K562 (cell line): ENCODE data around the gene RNF213. TPM values are rescaled to one million over a fixed set of nuclear protein-coding genes. Genes with fewer than 3 reads are reported as not detected.

Source experiments
- ATAC-seq: fragments of 200-7000 bp; cut with Tn5 transposase; 3 replicates; pipeline ENCODE4 v1.9.1; 2020; ENCODE audit warnings: moderate library complexity
- BruUV-seq: library from RNA; stranded (reverse); fragments of 400-500 nt; replicated peaks from 2 replicates; lab custom pipeline; 2021; lab: Mats Ljungman, UMichigan
- CTCF ChIA-PET: fragments of 300-600 bp; formaldehyde crosslinking; extraction: SDS; loops from one replicate; lab custom pipeline; 2021; ENCODE audit warnings: low intra/inter-chr PET ratio; lab: Yijun Ruan, JAX
- POLR2A ChIA-PET: fragments of 300-600, 350-650 bp; sonication (Branson Sonifier 250); formaldehyde crosslinking; extraction: SDS; loops from one replicate; lab custom pipeline; 2021; ENCODE audit warnings: antibody characterized with exemption, inconsistent platforms; lab: Yijun Ruan, JAX
- DNase-seq, 4 experiments: peaks; one replicate each; pipeline versions ENCODE4 v3.0.0 to v3.0.0-alpha.2; 2011 to 2018; ENCODE audit warnings: low spot score in 3 of 4, mixed read lengths in 3 of 4; ENCODE audit errors: extremely low read depth in 1 of 4
- FAIRE-seq: peaks from 2 replicates; lab custom pipeline; 2011; peaks lifted over from hg19 to GRCh38; lab: Jason Lieb, UNC
- H2AFZ ChIP-seq: 2 replicates; pipeline ENCODE4 v1.6.0; 2011; ENCODE audit warnings: low read depth, low read length, control low read depth, inconsistent platforms
- H3K27ac ChIP-seq: fragments of 200-600 bp; 3 replicates; pipeline ENCODE4 v1.8.0; 2011; ENCODE audit warnings: low read depth, mild to moderate bottlenecking, control low read depth, inconsistent platforms, low read length, moderate library complexity, mixed read lengths; ENCODE audit errors: extremely low read depth
- H3K27me3 ChIP-seq, 2 experiments: fragments of 300-600 bp in 1 of 2; 2 replicates in 1 of 2; 3 replicates in 1 of 2; pipeline versions ENCODE4 v1.6.0 to v1.8.0; 2011; ENCODE audit warnings: inconsistent platforms in 2 of 2, low read length in 2 of 2, mild to moderate bottlenecking in 1 of 2, mixed read lengths in 1 of 2, moderate library complexity in 1 of 2; ENCODE audit not compliant: control insufficient read depth in 2 of 2, insufficient read depth in 2 of 2
- H3K36me3 ChIP-seq: fragments of 300-600 bp; 3 replicates; pipeline ENCODE4 v1.8.0; 2011; ENCODE audit warnings: mild to moderate bottlenecking, low read length, inconsistent platforms; ENCODE audit not compliant: control insufficient read depth, insufficient read depth
- H3K4me1 ChIP-seq, 2 experiments: fragments of 200-600 bp in 1 of 2; replicated peaks in 1 of 2; 2 replicates in 1 of 2; 3 replicates in 1 of 2; pipeline versions ENCODE4 v1.5.1 to v1.8.0; 2011; ENCODE audit warnings: inconsistent platforms in 2 of 2, low read length in 2 of 2, mild to moderate bottlenecking in 1 of 2, mixed read lengths in 1 of 2, moderate library complexity in 1 of 2; ENCODE audit not compliant: control insufficient read depth in 2 of 2, insufficient read depth in 2 of 2
- H3K4me2 ChIP-seq: 2 replicates; pipeline ENCODE4 v1.6.1; 2011; ENCODE audit warnings: low read length, control low read depth, inconsistent platforms, mixed read lengths; ENCODE audit not compliant: insufficient read depth
- H3K4me3 ChIP-seq: fragments of 200-600 bp; sonication (generic), shearing (Covaris generic); 2 replicates; pipeline ENCODE4 v1.5.1; 2016; ENCODE audit warnings: control low read depth, inconsistent platforms
- H3K79me2 ChIP-seq: fragments of 200-600 bp; 3 replicates; pipeline ENCODE4 v1.8.0; 2011; ENCODE audit warnings: low read length, inconsistent platforms; ENCODE audit not compliant: control insufficient read depth, insufficient read depth
- H3K9ac ChIP-seq, 2 experiments: 2 replicates each; pipeline versions ENCODE4 v1.6.0 to v1.6.1; 2011; ENCODE audit warnings: low read depth in 2 of 2, low read length in 2 of 2, control low read depth in 1 of 2, inconsistent platforms in 1 of 2, mild to moderate bottlenecking in 1 of 2, mixed read lengths in 1 of 2; ENCODE audit not compliant: insufficient read depth in 1 of 2
- H3K9me1 ChIP-seq: one replicate; pipeline ENCODE4 v1.6.0; 2011; ENCODE audit warnings: inconsistent platforms, mild to moderate bottlenecking, low read length, moderate library complexity; ENCODE audit not compliant: control insufficient read depth, insufficient read depth
- H3K9me3 ChIP-seq: replicated peaks from 2 replicates; pipeline ENCODE4 v1.5.1; 2011; ENCODE audit warnings: low read depth, low read length, inconsistent platforms; ENCODE audit not compliant: control insufficient read depth, insufficient read depth
- H4K20me1 ChIP-seq: replicated peaks from 2 replicates; pipeline ENCODE4 v1.6.1; 2011; ENCODE audit warnings: low read length, inconsistent platforms, mixed read lengths; ENCODE audit not compliant: control insufficient read depth, insufficient read depth
- ETS2 ChIP-seq: IDR thresholded peaks from 2 replicates; pipeline ENCODE4 v1.6.1; 2016; ENCODE audit warnings: borderline replicate concordance, missing genetic modification characterization, mild to moderate bottlenecking, moderate library complexity, missing compliant biosample characterization; ENCODE audit not compliant: poor library complexity, severe bottlenecking
- MYC ChIP-seq, 2 experiments: fragments of 250-450 bp in 1 of 2; sonication (Bioruptor Pico) in 1 of 2; IDR thresholded peaks; 2 replicates each; pipeline versions ENCODE4 v1.5.1 to v1.6.1; 2012 to 2021; ENCODE audit warnings: low read depth in 2 of 2, borderline replicate concordance in 1 of 2, improper control_type of control experiment in 1 of 2, low read length in 1 of 2, mild to moderate bottlenecking in 1 of 2, moderate library complexity in 1 of 2
- SETDB1 ChIP-seq: IDR thresholded peaks from one replicate; pipeline ENCODE4 v1.6.1; 2012; ENCODE audit warnings: low read length, control low read depth, inconsistent platforms
- SMC3 ChIP-seq: conservative IDR thresholded peaks from 2 replicates; pipeline ENCODE4 v1.6.1; 2011; ENCODE audit warnings: low read depth, low read length, improper control_type of control experiment; ENCODE audit not compliant: insufficient read depth
- SNIP1 ChIP-seq: fragments of 450-650 bp; IDR thresholded peaks from 2 replicates; pipeline ENCODE4 v1.7.1; 2017; ENCODE audit warnings: low read depth, mild to moderate bottlenecking
- XRCC3 ChIP-seq: fragments of 450-650 bp; IDR thresholded peaks from 2 replicates; pipeline ENCODE4 v1.6.1; 2017; ENCODE audit warnings: mild to moderate bottlenecking, moderate library complexity
- ZBTB7A ChIP-seq: IDR thresholded peaks from 2 replicates; pipeline ENCODE4 v1.6.1; 2011; ENCODE audit warnings: low read depth, mild to moderate bottlenecking, low read length, moderate library complexity, borderline replicate concordance; ENCODE audit not compliant: control insufficient read depth
- ZKSCAN8 ChIP-seq: fragments of 200-800 bp; sonication (Bioruptor generic); IDR thresholded peaks from 2 replicates; pipeline ENCODE4 v1.6.1; 2016; ENCODE audit warnings: missing genetic modification characterization, missing compliant biosample characterization
- ZNF717 ChIP-seq: fragments of 250-450 bp; sonication (Bioruptor Pico); IDR thresholded peaks from 2 replicates; pipeline ENCODE4 v1.5.0; 2021
- ZNF75A ChIP-seq: fragments of 450-650 bp; formaldehyde crosslinking; IDR thresholded peaks from 2 replicates; pipeline ENCODE4 v1.4.0; 2020; ENCODE audit warnings: mild to moderate bottlenecking
- ZSCAN29 ChIP-seq: fragments of 450-650 bp; IDR thresholded peaks from 2 replicates; pipeline ENCODE4 v1.6.1; 2017
- WGBS: fragments of 100-300 bp; shearing (Covaris generic); methylation state at CpG from one replicate; pipeline ENCODE4 v1.1.6; 2016; ENCODE audit warnings: low coverage, mixed read lengths; ENCODE audit not compliant: insufficient coverage; ENCODE audit errors: missing lambda C conversion rate; 5-methylcytosine and 5-hydroxymethylcytosine counted together
- in situ Hi-C: fragments of 300-500 bp; cut with MboI; formaldehyde crosslinking; loops from 4 replicates; pipeline ENCODE4 v1.15.0; 2018; ENCODE audit warnings: inconsistent platforms, mixed read lengths
- intact Hi-C: fragments of 100-400 bp; cut with micrococcal nuclease; formaldehyde crosslinking; loops from 2 replicates; pipeline ENCODE4 v1.14.2; 2022
- polyA plus RNA-seq, 8 experiments: library from polyadenylated mRNA; depleted of rRNA in 4 of 8; stranded (reverse) in 5 of 8; unstranded in 3 of 8; fragments of >200 nt; fragmentation: Nextera tagmentation in 2 of 8; fragmentation: Illumina TruSeq in 1 of 8; extraction: Ambion mirVana in 2 of 8; extraction: Trizol in 1 of 8; gene quantifications; 2 replicates each; pipeline versions ENCODE4 v1.2.1 to v1.2.3, GENCODE V29; 2011 to 2014; ENCODE audit warnings: inconsistent platforms in 1 of 8, missing spikeins in 1 of 8
- total RNA-seq, 7 experiments: library from RNA; depleted of rRNA in 6 of 7; stranded (reverse); fragments of >200 nt in 6 of 7; fragmentation: Illumina TruSeq in 2 of 7; extraction: Trizol in 2 of 7; gene quantifications; 2 replicates each; pipeline versions ENCODE4 v1.2.1 to v1.2.3, GENCODE V29; 2011 to 2021; ENCODE audit warnings: low replicate concordance in 1 of 7
- TF ChIP-seq, protein P1 (sequence below): fragments of 250-450 bp; sonication (Bioruptor Pico); IDR thresholded peaks from 2 replicates; pipeline ENCODE4 v1.8.0; 2022; ENCODE audit warnings: moderate library complexity, mild to moderate bottlenecking, inconsistent platforms
- TF ChIP-seq, protein P2 (sequence below): fragments of 250-450 bp; sonication (Bioruptor Pico); IDR thresholded peaks from 2 replicates; pipeline ENCODE4 v1.9.0; 2021; ENCODE audit warnings: mild to moderate bottlenecking, inconsistent platforms
- TF ChIP-seq, protein P3 (sequence below): fragments of 450-650 bp; IDR thresholded peaks from 2 replicates; pipeline ENCODE4 v1.6.1; 2016; ENCODE audit warnings: mild to moderate bottlenecking
- TF ChIP-seq, protein P4 (sequence below): fragments of 250-450 bp; sonication (Bioruptor Pico); IDR thresholded peaks from 2 replicates; pipeline ENCODE4 v1.8.0; 2022; ENCODE audit warnings: moderate library complexity, mild to moderate bottlenecking, inconsistent platforms

Gene RNF213
- total and polyA plus RNA-seq, 9 of the 15 experiments (the other 6 are each of a cell fraction or from before 2014, with no cell fraction given), result 5.3 to 33.6 (median 17.9) TPM

DNA sequence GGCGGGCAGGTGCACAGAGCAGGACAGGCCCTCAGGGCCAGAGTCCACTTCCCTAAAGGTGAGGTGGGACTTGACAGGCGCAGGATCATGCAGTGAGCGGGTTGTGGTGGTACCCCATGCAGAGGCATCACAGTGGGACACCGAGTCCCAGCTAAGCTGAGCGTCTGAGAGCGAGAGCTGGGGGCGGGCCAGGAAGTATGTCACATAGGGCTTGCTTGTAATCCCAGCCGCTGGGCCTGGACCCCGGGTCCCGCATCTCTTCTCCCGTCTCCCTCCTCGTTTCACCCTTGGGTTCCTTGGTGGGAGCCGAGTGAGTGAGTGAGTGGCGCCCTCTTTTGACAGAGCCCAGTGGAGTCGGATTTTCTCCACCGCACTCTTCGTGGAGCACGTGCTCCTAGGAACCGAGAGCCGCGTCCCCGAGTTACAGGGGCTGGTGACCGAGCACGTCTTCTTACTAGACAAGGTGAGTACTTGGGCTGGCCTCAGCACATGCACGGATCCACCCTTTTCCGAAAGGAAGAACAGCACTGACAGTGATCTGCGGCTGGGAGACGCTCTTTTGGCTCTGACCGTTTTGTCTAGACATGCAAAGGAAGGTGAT lies 103.5 kb downstream of the RNF213 start:
- Histone ChIP-seq H3K4me2 (no peak overlapping the region), H3K4me1 (peaks cover 7 to 14% of the 10 kb centered on the region in 2 experiments; a peak in 4 of 5 replicates), H3K27me3 (no peaks in the 10 kb centered on the region), H3K79me2 (no peaks in the 10 kb centered on the region), H3K36me3 (peaks cover 78% of the 10 kb centered on the region; the same call in 2 of the 3 replicates), H3K27ac (no peak overlapping the region), H2AFZ (no peak overlapping the region), H4K20me1 (no peaks in the 10 kb centered on the region), H3K9ac (no peak overlapping the region), H3K4me3 (no peak overlapping the region), H3K9me3 (no peaks in the 10 kb centered on the region), H3K9me1 (no peaks in the 10 kb centered on the region)
- POLR2A ChIA-PET, result interaction anchor here (0.6 kb wide), 1 partner anchor 517 kb away, joined by 4 read pairs; no protein-coding TSS in a partner anchor
- 72% methylated on average over 24 of the region's 29 CpGs for WGBS
- in situ Hi-C loops (no loop called here), intact Hi-C loops (loop anchor here (2.0 kb wide), 1 partner anchor 167 kb away; no protein-coding TSS in a partner anchor)
- no TSS peak for BruUV-seq
- DNase-seq (peak in 2 of 4 experiments; percentile 41 to 46), FAIRE-seq (peak; percentile 19), ATAC-seq (peak; percentile 85)
- CTCF ChIA-PET, result interaction anchor here (0.8 kb wide), 1 partner anchor 169 kb away, joined by 4 read pairs; no protein-coding TSS in a partner anchor
- no peak for TF ChIP-seq SETDB1
- TF ChIP-seq, protein P1, sequence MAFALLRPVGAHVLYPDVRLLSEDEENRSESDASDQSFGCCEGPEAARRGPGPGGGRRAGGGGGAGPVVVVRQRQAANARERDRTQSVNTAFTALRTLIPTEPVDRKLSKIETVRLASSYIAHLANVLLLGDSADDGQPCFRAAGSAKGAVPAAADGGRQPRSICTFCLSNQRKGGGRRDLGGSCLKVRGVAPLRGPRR (CRISPR knock-in tag), result no peak
- TF ChIP-seq ETS2 (tag), result no peak
- TF ChIP-seq SMC3, result peak; percentile 41; the same call in 1 of the 2 replicates
- TF ChIP-seq, protein P2, sequence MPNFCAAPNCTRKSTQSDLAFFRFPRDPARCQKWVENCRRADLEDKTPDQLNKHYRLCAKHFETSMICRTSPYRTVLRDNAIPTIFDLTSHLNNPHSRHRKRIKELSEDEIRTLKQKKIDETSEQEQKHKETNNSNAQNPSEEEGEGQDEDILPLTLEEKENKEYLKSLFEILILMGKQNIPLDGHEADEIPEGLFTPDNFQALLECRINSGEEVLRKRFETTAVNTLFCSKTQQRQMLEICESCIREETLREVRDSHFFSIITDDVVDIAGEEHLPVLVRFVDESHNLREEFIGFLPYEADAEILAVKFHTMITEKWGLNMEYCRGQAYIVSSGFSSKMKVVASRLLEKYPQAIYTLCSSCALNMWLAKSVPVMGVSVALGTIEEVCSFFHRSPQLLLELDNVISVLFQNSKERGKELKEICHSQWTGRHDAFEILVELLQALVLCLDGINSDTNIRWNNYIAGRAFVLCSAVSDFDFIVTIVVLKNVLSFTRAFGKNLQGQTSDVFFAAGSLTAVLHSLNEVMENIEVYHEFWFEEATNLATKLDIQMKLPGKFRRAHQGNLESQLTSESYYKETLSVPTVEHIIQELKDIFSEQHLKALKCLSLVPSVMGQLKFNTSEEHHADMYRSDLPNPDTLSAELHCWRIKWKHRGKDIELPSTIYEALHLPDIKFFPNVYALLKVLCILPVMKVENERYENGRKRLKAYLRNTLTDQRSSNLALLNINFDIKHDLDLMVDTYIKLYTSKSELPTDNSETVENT, result no peak
- TF ChIP-seq XRCC3, result no peak
- TF ChIP-seq ZNF75A (CRISPR knock-in tag), result no peak
- no peak for TF ChIP-seq SNIP1
- no peak for TF ChIP-seq ZSCAN29
- TF ChIP-seq, protein P3, sequence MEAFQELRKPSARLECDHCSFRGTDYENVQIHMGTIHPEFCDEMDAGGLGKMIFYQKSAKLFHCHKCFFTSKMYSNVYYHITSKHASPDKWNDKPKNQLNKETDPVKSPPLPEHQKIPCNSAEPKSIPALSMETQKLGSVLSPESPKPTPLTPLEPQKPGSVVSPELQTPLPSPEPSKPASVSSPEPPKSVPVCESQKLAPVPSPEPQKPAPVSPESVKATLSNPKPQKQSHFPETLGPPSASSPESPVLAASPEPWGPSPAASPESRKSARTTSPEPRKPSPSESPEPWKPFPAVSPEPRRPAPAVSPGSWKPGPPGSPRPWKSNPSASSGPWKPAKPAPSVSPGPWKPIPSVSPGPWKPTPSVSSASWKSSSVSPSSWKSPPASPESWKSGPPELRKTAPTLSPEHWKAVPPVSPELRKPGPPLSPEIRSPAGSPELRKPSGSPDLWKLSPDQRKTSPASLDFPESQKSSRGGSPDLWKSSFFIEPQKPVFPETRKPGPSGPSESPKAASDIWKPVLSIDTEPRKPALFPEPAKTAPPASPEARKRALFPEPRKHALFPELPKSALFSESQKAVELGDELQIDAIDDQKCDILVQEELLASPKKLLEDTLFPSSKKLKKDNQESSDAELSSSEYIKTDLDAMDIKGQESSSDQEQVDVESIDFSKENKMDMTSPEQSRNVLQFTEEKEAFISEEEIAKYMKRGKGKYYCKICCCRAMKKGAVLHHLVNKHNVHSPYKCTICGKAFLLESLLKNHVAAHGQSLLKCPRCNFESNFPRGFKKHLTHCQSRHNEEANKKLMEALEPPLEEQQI, result no peak
- no peak for TF ChIP-seq ZBTB7A
- TF ChIP-seq MYC (IDR thresholded peaks at IDR 0.05; ENCODE audit: low read depth, low read length), result peak; percentile 28; the same call in 1 of the 2 replicates
- TF ChIP-seq MYC (CRISPR knock-in tag; IDR thresholded peaks at IDR 0.05; ENCODE audit: borderline replicate concordance, low read depth), result no peak
- no peak for TF ChIP-seq ZNF717 (CRISPR knock-in tag)
- TF ChIP-seq, protein P4, sequence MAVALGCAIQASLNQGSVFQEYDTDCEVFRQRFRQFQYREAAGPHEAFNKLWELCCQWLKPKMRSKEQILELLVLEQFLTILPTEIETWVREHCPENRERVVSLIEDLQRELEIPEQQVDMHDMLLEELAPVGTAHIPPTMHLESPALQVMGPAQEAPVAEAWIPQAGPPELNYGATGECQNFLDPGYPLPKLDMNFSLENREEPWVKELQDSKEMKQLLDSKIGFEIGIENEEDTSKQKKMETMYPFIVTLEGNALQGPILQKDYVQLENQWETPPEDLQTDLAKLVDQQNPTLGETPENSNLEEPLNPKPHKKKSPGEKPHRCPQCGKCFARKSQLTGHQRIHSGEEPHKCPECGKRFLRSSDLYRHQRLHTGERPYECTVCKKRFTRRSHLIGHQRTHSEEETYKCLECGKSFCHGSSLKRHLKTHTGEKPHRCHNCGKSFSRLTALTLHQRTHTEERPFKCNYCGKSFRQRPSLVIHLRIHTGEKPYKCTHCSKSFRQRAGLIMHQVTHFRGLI, result no peak
- TF ChIP-seq ZKSCAN8, result no peak
